Measurements from ENCODE around the gene LYAR. TPM values are rescaled to one million over a fixed set of nuclear protein-coding genes. Genes with fewer than 3 reads are reported as not detected.

LYAR gene
- total and polyA plus RNA-seq, 2 experiments from 2014 or later = 44.0 to 105 TPM

GRCh38 chr4:4260185-4260751 lies 29.7 kb downstream of the LYAR start:
- Histone ChIP-seq H3K4me2 (no peak overlapping the region), H4K20me1 (replicated peaks; ENCODE audit: insufficient read depth) (no peaks in the 10 kb centered on the region), H3K27ac (ENCODE audit: low read depth) (no peak overlapping the region), H3K79me2 (replicated peaks; ENCODE audit: insufficient read depth) (no peaks in the 10 kb centered on the region), H3K9me2 (ENCODE audit: insufficient read depth) (no peaks in the 10 kb centered on the region; the same call in 1 of the 2 replicates), H2AFZ (no peak overlapping the region), H3K4me3 (no peak overlapping the region), H3K27me3 (ENCODE audit: insufficient read depth) (no peaks in the 10 kb centered on the region), H3K4me1 (ENCODE audit: insufficient read depth) (no peaks in the 10 kb centered on the region), H3K36me3 (ENCODE audit: insufficient read depth) (no peaks in the 10 kb centered on the region), H3F3A (replicated peaks; ENCODE audit: low read depth) (no peaks in the 10 kb centered on the region)
- ATAC-seq (peak; percentile 67), DNase-seq (ENCODE audit: low spot score) (peak; percentile 26)
- no peaks in the 10 kb centered on the region for H3K9me3 Mint-ChIP-seq
- no peak overlapping the region for H3K27ac Mint-ChIP-seq
- no peak overlapping the region for H3K4me3 Mint-ChIP-seq
- TF ChIP-seq, protein P1, sequence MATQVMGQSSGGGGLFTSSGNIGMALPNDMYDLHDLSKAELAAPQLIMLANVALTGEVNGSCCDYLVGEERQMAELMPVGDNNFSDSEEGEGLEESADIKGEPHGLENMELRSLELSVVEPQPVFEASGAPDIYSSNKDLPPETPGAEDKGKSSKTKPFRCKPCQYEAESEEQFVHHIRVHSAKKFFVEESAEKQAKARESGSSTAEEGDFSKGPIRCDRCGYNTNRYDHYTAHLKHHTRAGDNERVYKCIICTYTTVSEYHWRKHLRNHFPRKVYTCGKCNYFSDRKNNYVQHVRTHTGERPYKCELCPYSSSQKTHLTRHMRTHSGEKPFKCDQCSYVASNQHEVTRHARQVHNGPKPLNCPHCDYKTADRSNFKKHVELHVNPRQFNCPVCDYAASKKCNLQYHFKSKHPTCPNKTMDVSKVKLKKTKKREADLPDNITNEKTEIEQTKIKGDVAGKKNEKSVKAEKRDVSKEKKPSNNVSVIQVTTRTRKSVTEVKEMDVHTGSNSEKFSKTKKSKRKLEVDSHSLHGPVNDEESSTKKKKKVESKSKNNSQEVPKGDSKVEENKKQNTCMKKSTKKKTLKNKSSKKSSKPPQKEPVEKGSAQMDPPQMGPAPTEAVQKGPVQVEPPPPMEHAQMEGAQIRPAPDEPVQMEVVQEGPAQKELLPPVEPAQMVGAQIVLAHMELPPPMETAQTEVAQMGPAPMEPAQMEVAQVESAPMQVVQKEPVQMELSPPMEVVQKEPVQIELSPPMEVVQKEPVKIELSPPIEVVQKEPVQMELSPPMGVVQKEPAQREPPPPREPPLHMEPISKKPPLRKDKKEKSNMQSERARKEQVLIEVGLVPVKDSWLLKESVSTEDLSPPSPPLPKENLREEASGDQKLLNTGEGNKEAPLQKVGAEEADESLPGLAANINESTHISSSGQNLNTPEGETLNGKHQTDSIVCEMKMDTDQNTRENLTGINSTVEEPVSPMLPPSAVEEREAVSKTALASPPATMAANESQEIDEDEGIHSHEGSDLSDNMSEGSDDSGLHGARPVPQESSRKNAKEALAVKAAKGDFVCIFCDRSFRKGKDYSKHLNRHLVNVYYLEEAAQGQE (IDR thresholded peaks at IDR 0.05; ENCODE audit: unreplicated experiment) = no peak
- TF ChIP-seq ZNF462 (CRISPR knock-in tag; IDR thresholded peaks at IDR 0.05) (no peak), EZH2 (IDR thresholded peaks at IDR 0.05; ENCODE audit: low read depth, unreplicated experiment) (no peak), ZNF331 (CRISPR knock-in tag; IDR thresholded peaks at IDR 0.05; ENCODE audit: low read depth) (no peak), CTCF (conservative IDR thresholded peaks at IDR 0.05; ENCODE audit: low read depth in 2 of 2) (peak; percentile 44 to 55), POLR2AphosphoS5 (IDR thresholded peaks at IDR 0.05; ENCODE audit: low read depth) (no peak), JUNB (IDR thresholded peaks at IDR 0.05; ENCODE audit: unreplicated experiment) (no peak)
- H3K27me3 Mint-ChIP-seq (ENCODE audit: insufficient read depth, low read depth, poor library complexity) = peaks cover 1% of the 10 kb centered on the region
- no peaks in the 10 kb centered on the region for H3K4me1 Mint-ChIP-seq
- H3K36me3 Mint-ChIP-seq (ENCODE audit: low read depth) = no peaks in the 10 kb centered on the region

Data from GM23338 (cell line).